Progenitor cell of endocrine pancreas (in vitro differentiated cells): ENCODE results near the gene CMC1. TPM values are rescaled to one million over a fixed set of nuclear protein-coding genes. Genes with fewer than 3 reads are reported as not detected.
"Not testable (repeated sequence)": the region's sequence is repeated elsewhere in the genome, so short reads cannot be mapped to it uniquely, and the experiment has no call there.

ENCODE experiments used
- DNase-seq: peaks from one replicate; pipeline ENCODE4 v3.0.0; 2021; ENCODE audit warnings: low spot score; ENCODE audit not compliant: unreplicated experiment
- H3K27ac Mint-ChIP-seq: 2 replicates; pipeline ENCODE4 v1.8.0; 2021; ENCODE audit warnings: mild to moderate bottlenecking, moderate library complexity, mixed read lengths
- H3K27me3 Mint-ChIP-seq: 2 replicates; pipeline ENCODE4 v1.8.0; 2021; ENCODE audit warnings: mixed read lengths
- H3K36me3 Mint-ChIP-seq: 2 replicates; pipeline ENCODE4 v1.8.0; 2022; ENCODE audit warnings: mixed read lengths; ENCODE audit not compliant: insufficient read depth
- H3K4me1 Mint-ChIP-seq: 2 replicates; pipeline ENCODE4 v1.8.0; 2021; ENCODE audit warnings: low read depth, mixed read lengths
- H3K4me3 Mint-ChIP-seq: 2 replicates; pipeline ENCODE4 v1.8.0; 2021; ENCODE audit warnings: low read depth, mild to moderate bottlenecking, moderate library complexity, mixed read lengths
- H3K9me3 Mint-ChIP-seq: 2 replicates; pipeline ENCODE4 v1.8.0; 2021; ENCODE audit warnings: low read depth, mixed read lengths
- total RNA-seq: library from RNA; stranded (reverse); gene quantifications from 2 replicates; pipeline ENCODE4 v1.2.1, GENCODE V29; 2021
- TF ChIP-seq, protein P1 (sequence below): fragments of 200-600 bp; sonication (generic); IDR thresholded peaks from one replicate; pipeline ENCODE4 v1.5.0; 2021; ENCODE audit warnings: antibody characterized with exemption, mild to moderate bottlenecking; ENCODE audit not compliant: unreplicated experiment

Gene CMC1
- total RNA-seq, 1 donor from 2014 or later, result 16.2 TPM

DNA sequence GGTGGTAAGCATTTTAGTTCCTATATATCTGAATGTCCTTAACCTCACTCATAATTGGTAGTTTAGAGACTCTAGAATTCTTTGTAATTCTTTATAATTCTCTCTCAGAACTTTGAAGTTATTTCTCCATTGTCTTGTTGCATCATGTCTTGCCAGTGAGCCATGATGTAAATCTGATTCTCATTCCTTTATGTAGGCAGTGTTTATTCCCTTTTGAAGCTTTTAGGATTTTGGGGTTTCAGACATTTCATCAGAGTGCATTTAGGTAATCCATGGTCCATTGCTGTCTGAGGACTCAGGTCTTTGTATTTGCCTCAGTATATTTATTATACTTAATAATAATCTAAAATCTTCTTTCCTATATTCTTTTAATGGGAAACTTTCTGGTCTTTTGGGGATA, 20.6 kb downstream of the CMC1 start:
- peaks cover 2% of the 10 kb centered on the region for H3K4me1 Mint-ChIP-seq
- DNase-seq, result no peak
- H3K27me3 Mint-ChIP-seq, result no peaks in the 10 kb centered on the region
- H3K9me3 Mint-ChIP-seq, result no peaks in the 10 kb centered on the region
- TF ChIP-seq, protein P1, sequence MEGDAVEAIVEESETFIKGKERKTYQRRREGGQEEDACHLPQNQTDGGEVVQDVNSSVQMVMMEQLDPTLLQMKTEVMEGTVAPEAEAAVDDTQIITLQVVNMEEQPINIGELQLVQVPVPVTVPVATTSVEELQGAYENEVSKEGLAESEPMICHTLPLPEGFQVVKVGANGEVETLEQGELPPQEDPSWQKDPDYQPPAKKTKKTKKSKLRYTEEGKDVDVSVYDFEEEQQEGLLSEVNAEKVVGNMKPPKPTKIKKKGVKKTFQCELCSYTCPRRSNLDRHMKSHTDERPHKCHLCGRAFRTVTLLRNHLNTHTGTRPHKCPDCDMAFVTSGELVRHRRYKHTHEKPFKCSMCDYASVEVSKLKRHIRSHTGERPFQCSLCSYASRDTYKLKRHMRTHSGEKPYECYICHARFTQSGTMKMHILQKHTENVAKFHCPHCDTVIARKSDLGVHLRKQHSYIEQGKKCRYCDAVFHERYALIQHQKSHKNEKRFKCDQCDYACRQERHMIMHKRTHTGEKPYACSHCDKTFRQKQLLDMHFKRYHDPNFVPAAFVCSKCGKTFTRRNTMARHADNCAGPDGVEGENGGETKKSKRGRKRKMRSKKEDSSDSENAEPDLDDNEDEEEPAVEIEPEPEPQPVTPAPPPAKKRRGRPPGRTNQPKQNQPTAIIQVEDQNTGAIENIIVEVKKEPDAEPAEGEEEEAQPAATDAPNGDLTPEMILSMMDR, result no peak
- no peaks in the 10 kb centered on the region for H3K36me3 Mint-ChIP-seq
- H3K4me3 Mint-ChIP-seq, result no peak overlapping the region
- H3K27ac Mint-ChIP-seq, result no peak overlapping the region

DNA sequence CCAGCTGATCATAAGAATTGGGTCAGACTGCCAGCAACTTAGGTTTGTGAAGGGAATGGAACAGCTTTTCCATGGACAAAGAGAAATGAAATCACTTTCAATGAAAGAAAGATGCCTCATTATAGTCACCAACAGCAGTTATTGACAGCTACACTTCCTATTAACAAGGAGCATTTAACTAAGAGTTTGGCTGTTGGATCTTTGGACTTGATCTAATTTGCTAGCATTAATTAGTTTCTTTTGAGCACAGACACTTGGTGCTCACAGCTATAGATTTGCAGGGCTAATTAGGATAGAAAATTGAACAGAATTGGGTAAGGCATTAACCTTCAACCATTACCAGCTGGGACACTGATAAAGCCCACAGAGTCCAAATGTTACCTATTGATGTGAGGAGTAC, 24.2 kb downstream of the CMC1 start:
- TF ChIP-seq, protein P1, result no peak
- H3K9me3 Mint-ChIP-seq, result no peaks in the 10 kb centered on the region

DNA sequence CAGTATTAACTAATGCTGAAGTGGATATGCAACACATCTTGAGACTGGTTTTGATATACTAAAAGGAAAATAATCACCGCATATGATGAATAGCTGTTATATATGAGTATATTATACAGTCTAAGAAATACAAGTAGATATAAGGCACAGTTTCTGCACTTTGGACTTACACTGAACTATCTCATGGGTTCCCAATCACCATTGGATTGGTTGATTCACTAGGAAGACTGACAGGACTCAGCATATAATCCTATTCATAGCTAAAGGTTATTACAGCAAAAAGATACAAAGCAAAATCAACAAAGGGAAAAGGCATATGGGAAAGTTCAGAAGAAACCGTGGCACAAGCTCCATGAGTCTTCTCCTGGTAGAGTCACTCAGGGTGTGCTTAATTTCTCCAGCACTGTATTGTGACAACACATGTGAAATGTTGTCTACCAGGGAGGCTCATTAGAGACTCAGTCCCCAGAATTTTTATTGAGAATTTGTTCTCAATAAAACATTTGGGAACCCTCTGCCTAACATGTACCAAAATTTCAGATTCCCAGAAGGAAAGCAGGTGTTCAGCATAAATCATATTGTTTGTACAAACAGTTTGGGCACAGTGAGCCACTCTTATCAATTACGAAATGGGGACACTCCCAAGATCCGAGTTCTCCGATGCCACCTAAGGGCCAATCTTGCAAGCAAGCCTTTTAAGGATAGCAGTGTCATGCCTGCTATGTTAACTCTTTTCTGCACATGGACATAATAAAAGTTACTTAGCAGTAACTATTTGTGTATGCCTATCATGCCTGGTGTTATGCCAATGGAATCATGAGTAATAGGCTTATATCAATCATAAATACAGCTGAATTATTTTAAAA, 26.8 kb downstream of the CMC1 start:
- Mint-ChIP-seq H3K36me3 (peaks cover 32% of the 10 kb centered on the region), H3K4me3 (no peak overlapping the region), H3K9me3 (peaks cover 15% of the 10 kb centered on the region), H3K4me1 (peaks cover 3% of the 10 kb centered on the region), H3K27ac (no peak overlapping the region), H3K27me3 (no peaks in the 10 kb centered on the region)
- TF ChIP-seq, protein P1, result no peak
- DNase-seq, result no peak

More for the DNA sequence above, 24.2 kb downstream of the CMC1 start:
- Mint-ChIP-seq H3K4me3 (no peak overlapping the region), H3K27me3 (no peaks in the 10 kb centered on the region), H3K27ac (no peak overlapping the region), H3K4me1 (peaks cover 5% of the 10 kb centered on the region), H3K36me3 (peaks cover 9% of the 10 kb centered on the region)
- DNase-seq, result no peak

DNA sequence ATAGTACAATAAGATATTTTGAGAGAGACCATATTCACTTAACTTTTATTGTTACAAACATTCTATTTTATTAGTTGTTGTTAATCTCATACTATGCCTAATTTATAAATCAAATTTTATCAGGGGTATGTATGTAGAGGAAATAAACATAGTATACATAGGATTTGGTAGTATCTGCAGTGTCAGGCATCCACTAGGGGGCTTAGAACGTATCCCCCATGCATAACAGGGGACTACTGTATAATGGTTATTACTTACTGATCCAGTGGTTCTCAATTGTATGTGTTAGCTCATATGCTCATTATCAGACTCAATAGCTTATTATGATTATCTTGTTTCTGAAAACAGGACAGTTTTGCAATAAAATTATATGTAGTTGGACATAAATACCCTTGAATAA, 27.6 kb downstream of the CMC1 start:
- H3K36me3 Mint-ChIP-seq, result peaks cover 39% of the 10 kb centered on the region
- peaks cover 3% of the 10 kb centered on the region for H3K4me1 Mint-ChIP-seq
- no peak overlapping the region for H3K27ac Mint-ChIP-seq
- peaks cover 22% of the 10 kb centered on the region for H3K9me3 Mint-ChIP-seq
- no peaks in the 10 kb centered on the region for H3K27me3 Mint-ChIP-seq
- no peak overlapping the region for H3K4me3 Mint-ChIP-seq
- DNase-seq, result no peak
- TF ChIP-seq, protein P1, result peak; percentile 30

DNA sequence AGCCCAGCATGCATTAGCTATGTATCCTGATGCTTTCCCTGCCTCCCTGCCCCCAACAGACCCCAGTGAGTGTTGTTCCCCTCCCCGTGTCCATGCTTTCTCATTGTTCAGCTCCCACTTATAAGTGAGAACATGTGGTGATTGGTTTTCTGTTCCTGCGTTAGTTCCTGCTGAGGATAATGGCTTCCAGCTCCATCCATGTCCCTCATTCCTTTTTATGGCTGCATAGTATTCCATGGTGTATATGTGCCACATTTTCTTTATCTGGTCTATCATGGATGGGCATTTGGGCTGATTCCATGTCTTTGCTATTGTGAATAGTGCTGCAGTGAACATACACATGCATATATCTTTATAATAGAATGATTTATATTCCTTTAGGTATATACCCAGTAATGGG, 28.5 kb downstream of the CMC1 start:
- not testable (repeated sequence) for DNase-seq, H3K4me1 Mint-ChIP-seq, H3K27ac Mint-ChIP-seq, H3K27me3 Mint-ChIP-seq, H3K4me3 Mint-ChIP-seq
- Mint-ChIP-seq H3K9me3 (peaks cover 28% of the 10 kb centered on the region), H3K36me3 (peaks cover 46% of the 10 kb centered on the region)

DNA sequence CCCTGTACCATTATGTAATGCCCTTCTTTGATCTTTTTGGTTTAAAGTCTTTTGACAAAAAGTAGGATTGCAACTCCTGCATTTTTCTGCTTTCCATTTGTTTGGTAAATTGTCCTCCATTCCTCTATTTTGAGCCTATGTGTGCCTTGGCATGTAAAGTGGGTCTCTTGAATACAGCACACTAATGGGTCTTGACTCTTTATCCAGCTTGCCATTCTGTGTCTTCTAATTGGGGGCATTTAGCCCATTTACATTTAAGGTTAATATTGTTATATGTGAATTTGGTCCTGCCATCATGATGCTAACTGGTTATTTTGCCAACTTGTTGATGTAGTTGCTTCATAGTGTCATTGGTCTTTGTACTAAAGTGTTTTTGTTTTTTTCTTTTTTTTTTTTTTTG, 32.4 kb downstream of the CMC1 start:
- Mint-ChIP-seq H3K36me3 (peaks cover 48% of the 10 kb centered on the region), H3K4me1 (peaks cover 2% of the 10 kb centered on the region), H3K9me3 (peaks cover 28% of the 10 kb centered on the region), H3K4me3 (no peak overlapping the region), H3K27ac (no peak overlapping the region), H3K27me3 (no peaks in the 10 kb centered on the region)
- no peak for DNase-seq
- TF ChIP-seq, protein P1, result no peak
